ENCODE data around the gene KRI1.

The KRI1 gene

GRCh38 chr19:10565567-10566407 is at the start of gene KRI1:
Gene KRI1, minus strand, starts transcription at chr19:10566010. Its CDS starts 11 bp downstream, at chr19:10565999.
- DNase-seq (ENCODE audit: low read depth): peak; percentile 97

DNA sequence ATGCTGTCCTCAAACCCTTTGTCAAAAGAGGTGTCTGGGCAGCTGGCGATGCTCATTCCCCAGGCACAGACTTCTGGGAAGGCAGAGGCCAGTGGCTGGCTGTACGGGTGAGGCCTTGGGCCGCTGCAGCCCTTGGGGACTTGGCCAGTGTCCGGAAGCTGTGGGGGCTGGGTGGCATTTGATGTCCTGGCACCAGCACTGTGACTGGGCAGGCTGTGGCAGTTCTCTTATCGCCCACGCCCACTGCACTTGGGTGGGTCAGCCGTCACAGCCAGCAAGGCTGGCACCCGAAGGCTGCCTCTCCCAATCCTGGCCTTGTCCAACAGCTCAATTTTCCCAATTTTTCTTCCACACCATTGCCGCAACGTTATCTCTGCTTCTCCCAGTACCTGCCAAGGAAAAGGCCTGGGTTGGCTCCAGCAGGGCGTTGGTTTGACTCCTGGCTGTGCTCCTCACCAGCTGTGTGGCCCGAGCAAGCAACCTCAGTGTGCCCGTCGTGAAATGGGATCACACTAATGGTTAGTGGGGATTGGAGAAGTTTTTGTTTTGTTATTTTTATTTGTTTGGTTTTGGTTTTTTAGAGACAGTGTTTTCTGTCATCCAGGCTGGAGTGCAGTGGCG is 46.8 kb upstream of the KRI1 start:
- no peak for DNase-seq (ENCODE audit: low read depth)

GRCh38 chr19:10611907-10612306 is 46.1 kb upstream of the KRI1 start:
- DNase-seq (ENCODE audit: low read depth): no peak

- DNase-seq (ENCODE audit: low read depth): no peak
Measured at GRCh38 chr19:10604460-10604980, 38.7 kb upstream of the KRI1 start.

DNA sequence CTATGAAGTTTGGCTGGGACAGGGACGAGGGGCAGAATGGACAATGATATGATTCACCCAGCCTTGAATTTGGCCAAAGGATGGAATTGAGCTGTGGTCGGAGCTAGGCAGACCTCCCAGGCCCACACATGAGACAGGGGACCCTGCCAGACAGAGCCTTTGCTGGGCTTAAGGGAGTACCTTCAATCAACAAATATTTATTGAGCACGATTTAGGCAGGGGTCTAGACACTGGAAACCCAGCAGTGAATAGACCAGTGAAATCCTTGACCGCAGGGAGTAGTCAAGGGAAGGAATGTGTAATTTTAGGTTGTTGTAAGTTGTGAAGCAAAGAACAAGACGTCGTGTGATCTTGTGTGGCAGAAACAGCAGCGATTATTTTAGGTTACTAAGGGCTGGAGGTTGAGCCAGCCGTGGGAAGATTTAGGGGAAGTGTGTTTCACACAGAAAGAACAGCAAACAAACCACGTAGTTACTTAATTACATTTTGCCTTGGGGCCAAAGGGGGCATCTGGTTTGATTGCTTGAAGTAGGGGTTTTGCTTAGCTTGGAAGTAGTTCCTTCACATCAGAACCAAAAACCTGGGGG is 38.2 kb upstream of the KRI1 start:
- DNase-seq (ENCODE audit: low read depth): no peak

DNA sequence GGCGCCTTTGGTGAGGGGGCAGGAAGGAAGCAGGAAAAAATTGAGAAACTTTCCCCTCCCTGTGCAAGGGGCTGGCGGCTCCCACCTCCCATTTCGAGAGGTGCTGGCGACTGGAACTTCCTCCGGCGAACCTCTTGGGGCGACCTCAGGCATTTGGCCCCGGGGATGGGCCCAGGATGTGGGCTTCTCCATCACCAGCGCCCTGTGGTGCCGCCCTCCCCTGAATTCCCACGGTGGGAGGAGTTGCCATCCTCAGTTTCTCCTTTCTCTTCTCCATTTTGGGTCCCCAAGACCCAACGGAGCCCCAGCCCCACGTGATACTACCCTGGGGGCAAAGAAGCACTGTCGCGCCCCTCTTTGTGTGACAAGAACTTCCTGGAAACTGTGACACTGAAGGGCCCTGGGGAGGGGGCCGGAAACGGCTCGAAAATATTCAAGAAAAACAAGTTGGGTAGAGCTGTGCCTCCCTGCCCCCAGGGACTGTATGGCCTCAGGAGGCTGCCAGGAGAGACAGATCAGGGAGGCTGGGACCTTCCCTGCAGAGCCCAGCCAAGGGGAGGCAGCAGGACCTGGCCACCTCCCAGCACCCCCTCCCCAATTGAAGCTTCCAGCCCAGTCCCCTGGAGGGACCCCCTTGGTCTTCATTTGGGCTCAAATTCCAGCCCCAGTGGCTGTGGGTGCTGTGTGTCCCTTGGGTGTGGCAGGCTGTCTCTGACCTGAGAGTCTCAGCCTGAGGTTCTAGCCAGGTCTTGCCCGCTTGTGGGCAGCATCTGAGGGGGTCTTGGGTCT is 37.5 kb upstream of the KRI1 start:
- no peak for DNase-seq (ENCODE audit: low read depth)

DNA sequence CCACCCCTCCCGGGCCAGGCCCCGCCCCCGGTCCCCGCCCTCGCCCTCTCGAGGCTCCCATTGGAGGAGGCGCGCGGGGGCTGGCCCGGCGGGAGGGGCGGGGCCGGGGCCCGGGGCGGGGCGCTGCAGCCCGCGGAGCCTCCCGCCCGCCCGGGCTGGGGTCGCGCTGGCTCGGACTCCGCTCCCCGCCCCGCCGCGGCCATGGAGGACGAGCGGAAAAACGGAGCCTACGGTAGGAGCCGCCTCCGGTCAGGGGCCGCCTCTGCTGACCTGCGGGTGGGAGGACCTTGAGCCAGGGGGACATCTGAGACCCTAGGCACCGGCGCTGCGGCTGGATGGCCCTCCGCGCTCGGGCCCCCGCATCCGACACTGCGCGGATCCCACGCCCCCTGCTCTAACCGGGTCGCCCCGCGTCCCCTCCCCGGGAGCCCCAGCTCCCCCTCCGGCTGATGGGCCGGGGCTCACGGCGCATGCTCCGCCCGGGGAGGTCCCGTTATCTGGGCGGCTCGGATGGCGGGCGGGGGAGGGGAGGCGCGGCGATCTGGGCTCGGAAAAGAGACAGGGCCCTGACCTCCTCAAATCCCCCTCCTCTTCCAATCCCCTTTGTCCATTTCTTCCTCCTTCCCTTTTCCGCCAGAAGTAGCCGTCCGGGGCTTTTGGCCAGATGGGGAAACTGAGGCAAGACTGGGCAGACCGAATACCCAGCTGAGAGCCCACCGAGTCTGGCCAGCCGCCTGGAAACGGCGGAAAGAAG is 36.7 kb upstream of the KRI1 start:
- peak; percentile 15 for DNase-seq (ENCODE audit: low read depth)

GRCh38 chr19:10601999-10602329 is 36.2 kb upstream of the KRI1 start:
- DNase-seq (ENCODE audit: low read depth): no peak

- DNase-seq (ENCODE audit: low read depth): no peak
Measured at GRCh38 chr19:10600149-10600548, 34.3 kb upstream of the KRI1 start.

GRCh38 chr19:10593820-10594637 is 28.2 kb upstream of the KRI1 start:
- DNase-seq (ENCODE audit: low read depth): no peak

- DNase-seq (ENCODE audit: low read depth): no peak
Measured at GRCh38 chr19:10593148-10593547, 27.3 kb upstream of the KRI1 start.

GRCh38 chr19:10587839-10588150 is 22.0 kb upstream of the KRI1 start:
- no peak for DNase-seq (ENCODE audit: low read depth)

DNA sequence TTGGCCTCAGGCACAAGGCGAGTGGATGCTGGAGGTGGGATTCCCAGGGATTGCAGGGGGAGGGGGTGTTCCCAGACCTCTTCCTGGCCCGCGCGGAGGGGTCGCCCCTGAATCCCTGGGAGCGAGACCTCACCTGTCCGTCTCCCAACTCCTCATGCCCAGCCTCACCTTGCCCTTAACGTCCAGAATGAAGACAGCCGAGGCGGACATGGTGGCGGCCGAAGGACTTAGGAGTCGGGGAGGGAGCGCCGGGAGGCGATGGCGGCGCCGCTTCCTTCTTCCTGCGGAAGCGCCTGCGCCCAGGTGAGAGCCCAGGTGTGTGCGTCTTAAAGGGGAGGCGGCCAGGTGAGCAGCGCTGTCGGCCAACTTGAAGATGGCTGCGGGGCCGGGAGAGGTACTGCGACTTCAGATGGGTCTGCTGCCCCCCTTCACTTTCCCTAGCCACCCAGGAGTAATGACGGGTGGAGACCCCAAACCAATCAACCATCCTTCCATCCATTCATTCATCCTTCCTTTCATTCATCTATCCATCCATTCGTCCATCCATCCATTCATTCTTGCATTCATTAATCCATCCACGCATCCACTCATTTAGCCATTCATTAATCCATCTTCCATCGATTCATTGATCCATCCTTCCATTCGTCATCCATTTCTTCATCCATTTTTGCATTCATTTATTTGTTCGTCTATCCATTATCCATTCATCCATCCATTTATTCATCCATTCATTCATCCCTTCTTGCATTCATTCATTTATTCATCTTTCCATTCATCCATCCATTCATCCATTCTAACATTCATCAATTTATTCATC is 21.4 kb upstream of the KRI1 start, which contains the start of gene AP1M2:
AP1M2 (minus strand) TSS at position 291 of the 817 bp plus-strand sequence; CDS start at position 210, 81 bp downstream.
- DNase-seq (ENCODE audit: low read depth): no peak

DNA sequence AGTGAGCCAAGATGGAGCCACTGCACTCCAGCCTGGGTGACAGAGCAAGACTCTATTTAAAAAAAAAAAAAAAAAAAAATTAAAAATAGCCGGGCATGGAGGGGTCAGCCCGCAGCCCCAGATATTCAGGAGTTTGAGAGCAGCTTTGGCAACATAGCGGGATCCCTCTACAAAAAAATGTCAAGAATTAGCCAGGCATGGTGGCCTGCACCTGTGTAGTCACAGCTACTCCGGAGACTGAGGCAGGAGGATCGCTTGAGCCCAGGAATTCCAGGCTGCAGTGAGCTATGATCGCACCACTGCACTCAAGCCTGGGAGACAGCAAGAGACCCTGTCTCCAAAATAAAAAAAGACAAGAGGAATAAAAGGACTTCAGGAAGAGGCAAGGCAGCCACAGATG is 20.6 kb upstream of the KRI1 start:
- DNase-seq (ENCODE audit: low read depth): no peak

DNA sequence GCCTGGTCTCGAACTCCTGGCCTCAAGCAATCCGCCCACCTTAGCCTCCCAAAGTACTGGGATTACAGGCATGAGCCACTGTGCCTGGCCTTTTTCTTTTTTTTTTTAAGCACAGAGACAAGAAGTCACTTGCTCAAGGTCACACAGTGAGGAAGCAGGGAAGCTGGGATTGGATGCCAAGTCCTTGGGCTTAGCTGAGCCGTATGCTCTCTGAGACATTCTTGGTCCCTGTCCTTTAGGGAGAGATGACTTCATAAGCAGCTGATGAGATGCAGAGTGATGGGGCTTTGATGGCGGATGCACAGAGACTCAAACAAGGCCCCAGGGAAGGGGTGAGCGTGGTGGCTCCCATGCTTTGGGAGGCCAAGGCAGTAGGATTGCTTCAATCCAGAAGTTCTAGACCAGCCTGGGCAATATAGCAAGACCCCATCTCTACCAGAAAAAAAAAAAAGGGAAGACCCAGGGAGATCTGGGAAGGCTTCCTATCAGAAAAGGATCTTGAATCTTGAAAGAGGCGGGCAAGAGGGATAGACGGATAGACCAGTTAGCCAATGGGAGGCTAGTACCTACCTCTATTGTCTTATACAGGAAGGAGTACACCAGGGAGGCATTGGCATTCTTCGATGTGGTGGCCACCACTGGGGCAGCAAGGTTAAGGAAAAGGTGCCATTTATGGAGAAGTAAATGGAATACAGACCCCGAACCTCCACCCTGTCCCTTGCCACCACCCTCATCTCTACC is 17.4 kb upstream of the KRI1 start:
- no peak for DNase-seq (ENCODE audit: low read depth)

- DNase-seq (ENCODE audit: low read depth): no peak
Measured at GRCh38 chr19:10582091-10582490, 16.3 kb upstream of the KRI1 start.

DNA sequence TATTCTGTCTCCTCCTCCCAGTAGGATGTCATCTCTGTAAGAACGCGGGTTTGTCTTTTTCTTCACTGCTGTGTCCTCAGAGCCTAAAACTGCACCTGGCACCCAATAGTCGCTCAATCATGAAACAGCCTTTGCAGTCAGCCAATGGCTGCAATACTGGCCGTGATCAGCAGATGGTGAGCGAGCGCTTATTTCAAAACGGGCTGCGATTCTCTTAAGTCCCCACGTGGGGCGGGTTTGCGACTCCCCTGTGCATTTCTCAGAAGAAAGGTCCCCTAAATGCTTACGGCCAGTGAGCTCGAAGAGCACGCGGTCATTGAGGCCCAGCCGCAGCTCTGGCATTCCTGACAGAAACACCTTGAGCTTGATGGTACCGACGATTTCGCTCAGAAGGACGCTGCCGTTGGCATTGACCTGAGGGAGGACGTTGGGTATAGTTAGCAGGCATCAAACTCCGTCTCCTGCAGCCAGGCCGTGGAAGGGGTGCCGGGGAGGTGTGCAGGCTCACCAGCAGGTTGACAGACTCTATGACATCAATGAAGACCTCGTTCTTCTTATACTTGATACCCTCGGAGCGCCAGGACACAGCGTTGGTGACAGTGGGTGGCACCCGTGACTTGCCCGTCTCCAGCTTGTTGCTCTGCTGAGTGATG is 15.3 kb upstream of the KRI1 start:
- peak; percentile 79 for DNase-seq (ENCODE audit: low read depth)

GRCh38 chr19:10577951-10578350 is 12.1 kb upstream of the KRI1 start:
- DNase-seq (ENCODE audit: low read depth): no peak

All from HS-5 (cell line).